HCT116 (cell line): ENCODE results near the gene OR4D2.

Experiments
- CEBPB ChIP-seq: IDR thresholded peaks from 2 replicates; pipeline ENCODE4 v1.6.1; 2012; ENCODE audit warnings: low read depth
- CTCF ChIP-seq, 3 experiments: fragments of 200-600 bp in 1 of 3; sonication (generic) in 1 of 3; IDR thresholded peaks in 2 of 3; conservative IDR thresholded peaks in 1 of 3; 2 replicates each; pipeline ENCODE4 v1.5.1; 2012 to 2017; ENCODE audit warnings: low read depth in 2 of 3, low read length in 2 of 3, antibody characterized with exemption in 1 of 3, borderline replicate concordance in 1 of 3, control low read depth in 1 of 3, mild to moderate bottlenecking in 1 of 3, mixed read lengths in 1 of 3, mixed run types in 1 of 3, moderate library complexity in 1 of 3; ENCODE audit not compliant: insufficient read depth in 1 of 3
- EZH2 ChIP-seq: fragments of 200-600 bp; sonication (generic); IDR thresholded peaks from 2 replicates; pipeline ENCODE4 v1.6.1; 2017; ENCODE audit warnings: antibody characterized with exemption, mixed run types
- EZH2phosphoT487 ChIP-seq: fragments of 200-600 bp; IDR thresholded peaks from 2 replicates; pipeline ENCODE4 v1.6.1; 2018; ENCODE audit warnings: antibody characterized with exemption, borderline replicate concordance
- MAX ChIP-seq: IDR thresholded peaks from 2 replicates; pipeline ENCODE4 v1.6.1; 2012
- YY1 ChIP-seq: IDR thresholded peaks from 2 replicates; pipeline ENCODE4 v1.6.1; 2011; ENCODE audit warnings: low read length, low read depth, moderate library complexity, mild to moderate bottlenecking; ENCODE audit not compliant: insufficient replicate concordance; ENCODE audit errors: extremely low read depth
- ZBTB33 ChIP-seq: IDR thresholded peaks from 2 replicates; pipeline ENCODE4 v1.6.1; 2011; ENCODE audit warnings: mild to moderate bottlenecking, low read length, moderate library complexity; ENCODE audit not compliant: insufficient replicate concordance; ENCODE audit errors: extremely low read depth

- TF ChIP-seq YY1 (no peak), CEBPB (no peak), CTCF (IDR thresholded peaks at IDR 0.05 in 2 of 3, conservative IDR thresholded peaks at IDR 0.05 in 1 of 3; ENCODE audit: borderline replicate concordance in 1 of 3, insufficient read depth in 1 of 3, low read depth in 2 of 3, low read length in 2 of 3) (no peak), ZBTB33 (no peak), EZH2phosphoT487 (no peak), MAX (no peak), EZH2 (no peak)
Measured at GRCh38 chr17:58176200-58176599, 9.4 kb downstream of the OR4D2 start.
